Measurements from ENCODE around the gene XPO1.
"Not testable (repeated sequence)": the region's sequence is repeated elsewhere in the genome, so short reads cannot be mapped to it uniquely, and the experiment has no call there.

XPO1 gene

GRCh38 chr2:61469424-61470121 is 68.6 kb downstream of the XPO1 start:
- no peak for DNase-seq (ENCODE audit: low read depth, low spot score)

GRCh38 chr2:61468231-61468630 is 69.9 kb downstream of the XPO1 start:
- DNase-seq (ENCODE audit: low read depth, low spot score): not testable (repeated sequence)

- no peak for DNase-seq (ENCODE audit: low read depth, low spot score)
Observed at GRCh38 chr2:61465045-61465444, 73.1 kb downstream of the XPO1 start.

GRCh38 chr2:61463769-61464475 is 74.2 kb downstream of the XPO1 start:
- no peak for DNase-seq (ENCODE audit: low read depth, low spot score)

- DNase-seq (ENCODE audit: low read depth, low spot score): no peak
Observed at GRCh38 chr2:61461404-61461803, 76.8 kb downstream of the XPO1 start.

- no peak for DNase-seq (ENCODE audit: low read depth, low spot score)
Observed at GRCh38 chr2:61460163-61460562, 78.0 kb downstream of the XPO1 start.

- no peak for DNase-seq (ENCODE audit: low read depth, low spot score)
Observed at GRCh38 chr2:61456746-61457420, 81.3 kb downstream of the XPO1 start.

- DNase-seq (ENCODE audit: low read depth, low spot score): no peak
Observed at GRCh38 chr2:61456070-61456745, 81.9 kb downstream of the XPO1 start.

- DNase-seq (ENCODE audit: low read depth, low spot score): not testable (repeated sequence)
Observed at GRCh38 chr2:61454972-61455371, 83.2 kb downstream of the XPO1 start.

- DNase-seq (ENCODE audit: low read depth, low spot score): no peak
Observed at GRCh38 chr2:61454383-61454782, 83.8 kb downstream of the XPO1 start.

GRCh38 chr2:61452392-61452791 is 85.8 kb downstream of the XPO1 start:
- DNase-seq (ENCODE audit: low read depth, low spot score): no peak

GRCh38 chr2:61451178-61451577 is 87.0 kb downstream of the XPO1 start:
- no peak for DNase-seq (ENCODE audit: low read depth, low spot score)

- no peak for DNase-seq (ENCODE audit: low read depth, low spot score)
Observed at GRCh38 chr2:61450144-61450543, 88.0 kb downstream of the XPO1 start.

- DNase-seq (ENCODE audit: low read depth, low spot score): no peak
Observed at GRCh38 chr2:61448229-61448628, 89.9 kb downstream of the XPO1 start.

- not testable (repeated sequence) for DNase-seq (ENCODE audit: low read depth, low spot score)
Observed at GRCh38 chr2:61446971-61447370, 91.2 kb downstream of the XPO1 start.

GRCh38 chr2:61443342-61444041 is 94.7 kb downstream of the XPO1 start:
- no peak for DNase-seq (ENCODE audit: low read depth, low spot score)

GRCh38 chr2:61439241-61440002 is 98.7 kb downstream of the XPO1 start:
- DNase-seq (ENCODE audit: low read depth, low spot score): no peak

GRCh38 chr2:61438670-61439069 is 99.5 kb downstream of the XPO1 start:
- DNase-seq (ENCODE audit: low read depth, low spot score): no peak

GRCh38 chr2:61437170-61437569 is 101.0 kb downstream of the XPO1 start:
- DNase-seq (ENCODE audit: low read depth, low spot score): no peak

- DNase-seq (ENCODE audit: low read depth, low spot score): no peak
Observed at GRCh38 chr2:61436092-61436491, 102.1 kb downstream of the XPO1 start.

- no peak for DNase-seq (ENCODE audit: low read depth, low spot score)
Observed at GRCh38 chr2:61435291-61435690, 102.9 kb downstream of the XPO1 start.
